Nucleus accumbens (tissue), 56 donors: ENCODE results near the gene KCNT2.

Experiments used
- DNase-seq, 56 donors: peaks; one replicate each; lab custom pipeline; 2025; lab: John Stamatoyannopoulos, UW

The KCNT2 gene

DNA sequence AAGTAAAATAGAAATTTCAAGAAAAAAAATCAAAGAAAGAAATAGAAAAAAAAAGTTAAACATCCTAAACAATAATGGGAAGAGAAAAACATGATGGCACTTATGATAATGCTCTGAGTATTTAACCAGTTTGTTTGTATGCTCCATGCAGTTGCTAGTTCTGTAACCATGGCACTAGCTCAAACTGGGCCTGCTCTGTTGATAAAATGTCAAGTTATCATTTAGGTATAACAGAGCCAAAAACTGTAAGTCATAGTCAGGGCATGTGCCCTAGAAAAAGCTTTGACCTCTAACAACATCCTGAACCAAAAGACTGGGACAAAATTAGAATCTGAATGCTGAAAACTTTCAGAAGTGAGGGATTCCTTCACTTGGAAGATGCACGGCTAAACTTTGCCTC, 148.9 kb downstream of the KCNT2 start:
- DNase-seq: no peak

DNA sequence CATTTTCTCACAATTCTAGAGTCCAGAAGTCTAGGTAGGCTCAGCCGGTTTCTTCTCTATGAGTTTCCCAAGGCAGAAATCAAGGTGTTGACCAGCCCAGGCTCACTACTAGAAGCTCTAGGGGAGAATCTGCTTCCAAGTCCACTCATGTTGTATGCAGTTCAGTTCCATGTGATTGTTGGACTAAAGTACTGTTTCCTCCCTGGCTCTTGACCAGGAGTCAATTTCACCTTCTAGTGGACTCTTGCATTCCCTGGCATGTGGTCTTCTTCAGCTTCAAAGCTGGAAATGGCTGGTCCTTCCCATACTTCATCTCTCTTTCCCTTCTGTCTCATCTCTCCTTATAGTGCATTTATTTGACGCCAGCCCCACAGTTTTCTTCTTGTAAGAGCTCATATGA, 153.4 kb downstream of the KCNT2 start:
- DNase-seq: no peak

GRCh38 chr1:196451103-196451502, 157.1 kb downstream of the KCNT2 start:
- no peak for DNase-seq

GRCh38 chr1:196450143-196451095, 157.8 kb downstream of the KCNT2 start:
- DNase-seq: no peak

- no peak for DNase-seq
Measured at GRCh38 chr1:196449460-196449859, 158.8 kb downstream of the KCNT2 start.

DNA sequence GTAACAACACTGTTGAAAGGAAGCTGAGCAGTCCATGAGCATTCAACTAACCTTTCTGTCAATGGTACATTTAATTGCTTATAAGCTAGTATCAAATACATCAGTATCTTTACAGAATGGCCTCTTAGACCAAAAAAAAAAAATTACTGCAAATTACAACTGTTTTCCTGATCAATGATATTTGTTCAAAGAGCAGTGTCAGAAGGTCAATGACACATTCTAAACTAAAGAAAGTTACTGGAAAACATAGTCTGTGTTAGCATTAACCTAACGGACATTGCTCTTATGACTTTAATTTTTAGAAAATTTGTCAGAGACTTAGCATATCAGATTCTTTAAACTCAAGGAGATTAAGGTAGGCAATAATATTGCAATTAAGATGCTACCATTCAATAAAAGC, 162.5 kb downstream of the KCNT2 start:
- no peak for DNase-seq

DNA sequence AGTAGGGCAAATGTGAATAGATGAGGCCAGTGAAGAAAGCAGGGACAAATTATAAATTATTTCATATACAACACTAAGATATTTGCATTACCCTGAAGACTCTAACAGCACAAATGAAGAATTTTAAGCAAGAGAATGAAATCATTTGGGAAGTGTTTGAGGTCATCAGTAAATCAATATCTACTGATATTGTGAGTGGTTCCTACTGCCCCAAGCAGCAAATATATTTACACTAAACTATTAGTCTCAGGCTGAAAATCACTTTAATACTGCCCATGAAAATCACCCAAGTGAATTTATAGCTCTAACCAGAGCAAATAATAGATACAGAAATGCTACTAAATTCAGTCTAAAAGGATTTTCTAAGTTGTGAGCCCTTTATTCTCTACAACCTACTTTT, 163.6 kb downstream of the KCNT2 start:
- no peak for DNase-seq

GRCh38 chr1:196442366-196442765, 165.9 kb downstream of the KCNT2 start:
- DNase-seq: no peak

DNA sequence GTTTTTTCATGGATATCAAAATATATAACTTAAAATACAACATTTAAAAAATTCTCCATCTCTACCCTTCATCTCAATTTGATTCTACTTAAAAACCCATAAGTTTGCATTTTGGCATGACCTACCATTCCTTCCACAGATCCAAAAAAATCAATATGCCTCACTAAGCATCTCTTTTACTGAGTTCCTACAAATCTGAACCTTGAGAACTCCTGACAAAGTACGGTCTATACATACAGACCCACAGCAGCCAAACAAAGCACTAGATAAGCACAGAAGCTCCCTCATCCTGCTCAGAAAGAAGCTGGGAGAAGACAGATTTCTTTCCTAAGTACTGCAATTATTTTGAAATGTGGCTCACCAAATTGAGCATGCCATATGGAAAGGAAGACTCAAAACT, 167.5 kb downstream of the KCNT2 start:
- no peak for DNase-seq

DNA sequence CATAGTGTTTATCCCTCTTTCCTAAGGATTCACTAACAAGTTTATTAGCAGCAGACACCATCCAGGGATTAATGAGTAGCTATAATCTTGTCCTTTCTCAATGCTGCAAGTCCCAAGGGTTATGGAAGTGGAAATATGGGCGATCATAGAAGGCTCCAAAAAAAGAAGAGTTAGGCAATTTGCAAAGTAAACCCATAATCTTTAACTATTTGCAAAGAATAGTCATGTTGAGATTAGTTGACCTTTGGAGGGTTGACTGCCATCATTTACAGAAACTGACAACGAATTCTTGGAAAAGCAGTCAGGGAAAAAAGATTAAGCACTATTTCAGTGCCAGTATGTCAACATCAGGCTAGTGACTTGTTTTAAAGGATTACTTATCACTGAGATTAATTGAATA, 169.9 kb downstream of the KCNT2 start:
- DNase-seq: no peak

- DNase-seq: no peak
Measured at GRCh38 chr1:196437671-196438070, 170.6 kb downstream of the KCNT2 start.

GRCh38 chr1:196433000-196433399, 175.2 kb downstream of the KCNT2 start:
- DNase-seq: no peak

DNA sequence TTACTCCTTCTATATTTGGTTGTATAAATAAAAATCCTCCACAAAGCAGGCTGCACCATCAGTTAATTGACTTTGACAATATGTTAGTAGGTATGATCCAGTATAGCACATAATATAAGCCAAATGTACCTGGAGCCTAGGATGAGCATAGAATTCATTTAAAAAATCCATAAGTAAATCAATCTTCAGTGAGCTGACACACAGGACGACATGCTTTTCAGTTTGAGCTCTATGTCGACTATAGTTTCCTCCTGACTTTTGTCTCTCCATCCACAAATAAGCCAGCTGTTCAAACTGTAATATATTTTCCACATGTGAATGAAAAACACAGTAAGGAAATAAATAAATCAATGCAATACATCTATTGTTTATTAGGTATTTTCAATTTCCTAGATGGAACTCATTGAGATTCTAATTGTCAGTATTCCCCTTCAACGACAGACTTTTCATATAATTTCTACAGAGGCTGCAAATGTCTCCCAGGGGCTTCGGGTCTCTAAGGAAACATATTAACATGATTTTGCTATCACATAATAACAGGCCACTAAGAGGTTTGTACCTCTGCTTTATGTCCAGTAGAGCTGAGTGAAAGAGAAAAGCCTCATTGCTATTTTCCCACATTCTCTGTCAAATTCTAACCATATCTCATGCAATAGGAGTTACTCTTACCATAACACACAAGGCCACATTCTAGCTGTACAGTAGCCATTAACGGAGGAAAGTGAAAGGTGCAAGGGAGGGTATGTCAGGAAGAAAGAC, 180.1 kb downstream of the KCNT2 start:
- DNase-seq: no peak

- no peak for DNase-seq
Measured at GRCh38 chr1:196425513-196425912, 182.7 kb downstream of the KCNT2 start.

GRCh38 chr1:196423612-196424011, 184.6 kb downstream of the KCNT2 start:
- no peak for DNase-seq

GRCh38 chr1:196418772-196419171, 189.5 kb downstream of the KCNT2 start:
- no peak for DNase-seq

DNA sequence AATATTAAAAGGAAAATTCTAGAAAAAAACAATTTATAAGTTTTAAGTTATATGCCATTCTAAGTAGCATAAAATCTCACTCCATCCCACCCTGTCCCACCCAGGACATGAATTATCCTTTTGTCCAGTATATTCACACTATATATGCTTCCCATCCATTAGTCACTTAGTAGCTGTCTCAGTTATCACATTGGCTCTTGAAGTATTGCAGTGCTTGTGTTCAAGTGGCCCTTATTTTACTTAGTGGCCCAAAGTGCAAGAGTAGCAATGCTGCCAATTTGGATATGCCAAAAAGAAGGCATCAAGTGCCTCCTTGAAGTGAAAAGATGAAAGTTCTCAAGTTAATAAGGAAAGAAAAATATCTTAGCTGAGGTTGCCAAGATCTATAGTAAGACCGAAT, 192.3 kb downstream of the KCNT2 start:
- no peak for DNase-seq

DNA sequence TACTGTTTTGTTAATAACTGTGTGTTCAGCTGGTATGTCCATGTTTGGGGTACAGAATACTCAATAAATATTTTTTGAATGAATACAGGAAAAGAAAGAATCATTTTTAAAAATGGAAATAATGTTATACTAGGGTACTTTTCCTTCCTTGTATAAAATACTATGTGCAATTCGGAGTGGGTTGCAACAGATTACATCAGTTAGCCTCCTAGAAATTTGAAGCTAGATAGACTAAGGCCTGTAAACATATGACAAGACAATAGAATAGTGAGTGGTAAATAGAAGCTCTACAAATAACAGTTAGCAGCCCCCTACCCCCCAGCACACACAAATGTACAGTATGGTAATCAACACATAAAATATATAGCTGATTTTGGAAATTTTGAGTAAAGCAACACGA, 195.9 kb downstream of the KCNT2 start:
- DNase-seq: no peak

GRCh38 chr1:196410768-196411167, 197.5 kb downstream of the KCNT2 start:
- no peak for DNase-seq

DNA sequence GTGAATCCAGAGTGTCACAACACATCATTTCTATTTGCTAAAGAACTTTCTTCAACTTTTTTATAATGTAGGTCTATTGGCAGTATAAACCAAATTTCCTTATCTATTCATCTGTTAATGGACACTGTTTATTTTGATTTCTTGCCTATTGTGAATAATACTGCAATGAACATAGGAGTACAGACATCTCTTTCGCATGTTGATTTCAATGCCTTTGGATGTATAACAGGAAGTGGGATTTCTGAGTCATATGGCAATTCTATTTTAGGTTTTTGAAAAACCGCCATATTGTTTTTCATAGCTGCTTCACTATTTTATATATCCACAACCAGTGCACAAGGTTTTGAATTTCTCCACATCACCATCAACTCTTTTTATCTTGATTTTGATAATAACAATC, 198.7 kb downstream of the KCNT2 start:
- no peak for DNase-seq

DNA sequence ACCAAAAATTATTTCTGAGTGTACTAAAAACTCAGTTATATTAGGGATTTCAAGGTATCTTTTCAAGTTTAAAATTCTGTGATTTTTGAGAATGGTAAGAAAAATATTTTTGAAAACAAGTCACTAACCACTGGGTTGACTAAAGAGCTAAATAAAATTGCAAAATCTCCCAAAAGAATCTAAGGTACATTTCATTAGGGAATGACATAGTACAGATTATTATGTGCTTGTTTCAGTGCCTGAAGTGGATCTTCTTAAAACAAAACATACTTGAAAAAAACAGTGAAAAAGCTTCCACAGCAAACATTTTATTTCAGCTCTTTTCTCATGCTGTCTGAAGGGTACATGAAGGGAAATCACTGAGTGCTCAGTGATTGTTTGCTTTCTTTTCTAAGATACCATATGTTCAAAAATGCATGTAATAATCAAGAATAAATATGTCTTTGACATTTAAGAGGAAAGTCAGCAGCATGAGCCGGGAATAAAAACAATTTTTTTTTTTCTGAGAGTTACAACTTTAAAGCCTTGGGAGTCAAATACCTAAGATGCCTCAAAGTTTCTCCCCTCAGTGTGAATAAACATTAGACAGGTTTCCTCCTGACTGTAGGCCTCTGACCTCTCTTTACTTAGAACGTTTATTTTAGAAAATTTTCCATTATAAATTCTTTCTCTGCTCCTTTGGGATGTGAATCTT, 200.7 kb downstream of the KCNT2 start:
- DNase-seq: no peak
